Measurements from ENCODE around the gene SETD3. TPM values are rescaled to one million over a fixed set of nuclear protein-coding genes. Genes with fewer than 3 reads are reported as not detected.

The SETD3 gene
- total and polyA plus RNA-seq, 10 of the 15 experiments (the other 5 are each of a cell fraction or from before 2014, with no cell fraction given), result 11.3 to 44.2 (median 36.5) TPM

GRCh38 chr14:99410019-99410418 is 70.6 kb downstream of the SETD3 start:
- DNase-seq (ENCODE audit: low read depth, low spot score) (no peak), ATAC-seq (no peak), FAIRE-seq (no peak)
- TF ChIP-seq MEF2A (IDR thresholded peaks at IDR 0.05; ENCODE audit: insufficient read depth, low read depth, low read length), result no peak
- TF ChIP-seq, protein P1, sequence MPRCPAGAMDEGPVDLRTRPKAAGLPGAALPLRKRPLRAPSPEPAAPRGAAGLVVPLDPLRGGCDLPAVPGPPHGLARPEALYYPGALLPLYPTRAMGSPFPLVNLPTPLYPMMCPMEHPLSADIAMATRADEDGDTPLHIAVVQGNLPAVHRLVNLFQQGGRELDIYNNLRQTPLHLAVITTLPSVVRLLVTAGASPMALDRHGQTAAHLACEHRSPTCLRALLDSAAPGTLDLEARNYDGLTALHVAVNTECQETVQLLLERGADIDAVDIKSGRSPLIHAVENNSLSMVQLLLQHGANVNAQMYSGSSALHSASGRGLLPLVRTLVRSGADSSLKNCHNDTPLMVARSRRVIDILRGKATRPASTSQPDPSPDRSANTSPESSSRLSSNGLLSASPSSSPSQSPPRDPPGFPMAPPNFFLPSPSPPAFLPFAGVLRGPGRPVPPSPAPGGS (IDR thresholded peaks at IDR 0.05; ENCODE audit: borderline replicate concordance, insufficient read depth, low read depth, low read length, poor library complexity, severe bottlenecking), result no peak
- TF ChIP-seq, protein P2, sequence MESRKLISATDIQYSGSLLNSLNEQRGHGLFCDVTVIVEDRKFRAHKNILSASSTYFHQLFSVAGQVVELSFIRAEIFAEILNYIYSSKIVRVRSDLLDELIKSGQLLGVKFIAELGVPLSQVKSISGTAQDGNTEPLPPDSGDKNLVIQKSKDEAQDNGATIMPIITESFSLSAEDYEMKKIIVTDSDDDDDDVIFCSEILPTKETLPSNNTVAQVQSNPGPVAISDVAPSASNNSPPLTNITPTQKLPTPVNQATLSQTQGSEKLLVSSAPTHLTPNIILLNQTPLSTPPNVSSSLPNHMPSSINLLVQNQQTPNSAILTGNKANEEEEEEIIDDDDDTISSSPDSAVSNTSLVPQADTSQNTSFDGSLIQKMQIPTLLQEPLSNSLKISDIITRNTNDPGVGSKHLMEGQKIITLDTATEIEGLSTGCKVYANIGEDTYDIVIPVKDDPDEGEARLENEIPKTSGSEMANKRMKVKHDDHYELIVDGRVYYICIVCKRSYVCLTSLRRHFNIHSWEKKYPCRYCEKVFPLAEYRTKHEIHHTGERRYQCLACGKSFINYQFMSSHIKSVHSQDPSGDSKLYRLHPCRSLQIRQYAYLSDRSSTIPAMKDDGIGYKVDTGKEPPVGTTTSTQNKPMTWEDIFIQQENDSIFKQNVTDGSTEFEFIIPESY (IDR thresholded peaks at IDR 0.05), result no peak
- no peak for TF ChIP-seq ZNF622 (IDR thresholded peaks at IDR 0.05)
- TF ChIP-seq, protein P3, sequence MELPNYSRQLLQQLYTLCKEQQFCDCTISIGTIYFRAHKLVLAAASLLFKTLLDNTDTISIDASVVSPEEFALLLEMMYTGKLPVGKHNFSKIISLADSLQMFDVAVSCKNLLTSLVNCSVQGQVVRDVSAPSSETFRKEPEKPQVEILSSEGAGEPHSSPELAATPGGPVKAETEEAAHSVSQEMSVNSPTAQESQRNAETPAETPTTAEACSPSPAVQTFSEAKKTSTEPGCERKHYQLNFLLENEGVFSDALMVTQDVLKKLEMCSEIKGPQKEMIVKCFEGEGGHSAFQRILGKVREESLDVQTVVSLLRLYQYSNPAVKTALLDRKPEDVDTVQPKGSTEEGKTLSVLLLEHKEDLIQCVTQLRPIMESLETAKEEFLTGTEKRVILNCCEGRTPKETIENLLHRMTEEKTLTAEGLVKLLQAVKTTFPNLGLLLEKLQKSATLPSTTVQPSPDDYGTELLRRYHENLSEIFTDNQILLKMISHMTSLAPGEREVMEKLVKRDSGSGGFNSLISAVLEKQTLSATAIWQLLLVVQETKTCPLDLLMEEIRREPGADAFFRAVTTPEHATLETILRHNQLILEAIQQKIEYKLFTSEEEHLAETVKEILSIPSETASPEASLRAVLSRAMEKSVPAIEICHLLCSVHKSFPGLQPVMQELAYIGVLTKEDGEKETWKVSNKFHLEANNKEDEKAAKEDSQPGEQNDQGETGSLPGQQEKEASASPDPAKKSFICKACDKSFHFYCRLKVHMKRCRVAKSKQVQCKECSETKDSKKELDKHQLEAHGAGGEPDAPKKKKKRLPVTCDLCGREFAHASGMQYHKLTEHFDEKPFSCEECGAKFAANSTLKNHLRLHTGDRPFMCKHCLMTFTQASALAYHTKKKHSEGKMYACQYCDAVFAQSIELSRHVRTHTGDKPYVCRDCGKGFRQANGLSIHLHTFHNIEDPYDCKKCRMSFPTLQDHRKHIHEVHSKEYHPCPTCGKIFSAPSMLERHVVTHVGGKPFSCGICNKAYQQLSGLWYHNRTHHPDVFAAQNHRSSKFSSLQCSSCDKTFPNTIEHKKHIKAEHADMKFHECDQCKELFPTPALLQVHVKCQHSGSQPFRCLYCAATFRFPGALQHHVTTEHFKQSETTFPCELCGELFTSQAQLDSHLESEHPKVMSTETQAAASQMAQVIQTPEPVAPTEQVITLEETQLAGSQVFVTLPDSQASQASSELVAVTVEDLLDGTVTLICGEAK (IDR thresholded peaks at IDR 0.05; ENCODE audit: borderline replicate concordance), result no peak
- TF ChIP-seq ZZZ3 (IDR thresholded peaks at IDR 0.05; ENCODE audit: control insufficient read depth, insufficient read length, low read depth), result no peak
- TF ChIP-seq FOXM1 (IDR thresholded peaks at IDR 0.05; ENCODE audit: low read depth, low read length), result no peak
- TF ChIP-seq REST (IDR thresholded peaks at IDR 0.05; ENCODE audit: low read depth, low read length), result no peak
- no peak for TF ChIP-seq YY1 (IDR thresholded peaks at IDR 0.05; ENCODE audit: low read depth, low read length)
- Histone ChIP-seq H3K27me3 (replicated peaks in 1 of 2; ENCODE audit: control insufficient read depth in 2 of 2, insufficient read depth in 2 of 2, low read length in 1 of 2) (no peaks in the 10 kb centered on the region), H3K9me3 (replicated peaks; ENCODE audit: control insufficient read depth, insufficient read depth, low read length) (no peaks in the 10 kb centered on the region), H4K20me1 (ENCODE audit: control insufficient read depth, insufficient read depth) (no peaks in the 10 kb centered on the region), H3K9ac (ENCODE audit: control insufficient read depth, insufficient read depth, low read length) (no peak overlapping the region), H3K27ac (ENCODE audit: control insufficient read depth, insufficient read depth) (no peak overlapping the region), H3K79me2 (ENCODE audit: control insufficient read depth, insufficient read depth, low read length) (no peaks in the 10 kb centered on the region), H3K4me1 (ENCODE audit: control insufficient read depth, insufficient read depth, low read length) (peaks cover 5% of the 10 kb centered on the region; the same call in 1 of the 2 replicates), H3K36me3 (ENCODE audit: control insufficient read depth in 2 of 2, insufficient read depth in 2 of 2, low read length in 1 of 2) (peaks cover 0 to 12% of the 10 kb centered on the region in 2 experiments; a peak in 3 of 4 replicates), H3K4me2 (ENCODE audit: control insufficient read depth, insufficient read depth) (no peak overlapping the region), H3K4me3 (no peak overlapping the region), H2AFZ (ENCODE audit: control insufficient read depth, low read depth, low read length) (no peak overlapping the region)
- SMC1A ChIA-PET (ENCODE audit: uncharacterized antibody, unreplicated experiment), result no interaction called here
- CTCF ChIA-PET, result interaction anchor here (0.5 to 0.8 kb wide), 2 partner anchors 17 to 544 kb away, joined by 3 to 5 read pairs; no protein-coding TSS in a partner anchor
- intact Hi-C loops (cut with micrococcal nuclease; ENCODE audit: unreplicated experiment), result loop anchor here (1.0 kb wide), 1 partner anchor 26 kb away; no protein-coding TSS in a partner anchor
- in situ Hi-C loops (cut with MboI), result no loop called here
- BruUV-seq (replicated peaks), result no TSS peak
- WGBS (ENCODE audit: insufficient coverage, insufficient replicate concordance, low lambda C conversion rate, missing lambda C conversion rate), result 99% methylated on average over 10 of the region's 10 CpGs
- POLR2A ChIA-PET, result no interaction called here
- RAD21 ChIA-PET (ENCODE audit: unreplicated experiment), result no interaction called here

Data from GM12878 (cell line).